HEK293 (cell line): ENCODE measurements around the gene PLEKHJ1.
A peak's percentile ranks its signal among the peaks of the same experiment; 100 is the strongest.

Experiments
- CTCF ChIA-PET: fragments of 350-600 bp; formaldehyde crosslinking; extraction: SDS; loops from one replicate; lab custom pipeline; 2021; ENCODE audit warnings: antibody characterized with exemption; lab: Yijun Ruan, JAX
- POLR2A ChIA-PET: fragments of 300-600 bp; formaldehyde crosslinking; extraction: SDS; loops from one replicate; lab custom pipeline; 2020; ENCODE audit warnings: antibody characterized with exemption, inconsistent platforms; lab: Yijun Ruan, JAX
- H3K27ac ChIP-seq: fragments of 200-500 bp; sonication (Bioruptor generic); 2 replicates; pipeline ENCODE4 v1.5.1; 2014; ENCODE audit warnings: low read depth, low read length, control low read depth, inconsistent platforms; ENCODE audit errors: extremely low read depth
- H3K36me3 ChIP-seq, 2 experiments: fragments of 200-500 bp in 1 of 2; sonication (Bioruptor generic) in 1 of 2; 1 replicate in 1 of 2; 2 replicates in 1 of 2; pipeline ENCODE4 v1.5.1; 2014 to 2017; ENCODE audit warnings: inconsistent platforms in 2 of 2, low read length in 2 of 2; ENCODE audit not compliant: control insufficient read depth in 2 of 2, insufficient read depth in 1 of 2
- H3K4me1 ChIP-seq: fragments of 200-500 bp; sonication (Bioruptor generic); 2 replicates; pipeline ENCODE4 v1.5.1; 2014; ENCODE audit warnings: mild to moderate bottlenecking, low read length, inconsistent platforms; ENCODE audit not compliant: control insufficient read depth, insufficient read depth
- H3K4me3 ChIP-seq: 2 replicates; pipeline ENCODE4 v1.5.1; 2011; ENCODE audit warnings: low read depth, mild to moderate bottlenecking, control low read depth, low read length, moderate library complexity
- H3K9me3 ChIP-seq: fragments of 200-500 bp; sonication (Bioruptor generic); 2 replicates; pipeline ENCODE4 v1.5.1; 2014; ENCODE audit warnings: low read depth, low read length, inconsistent platforms; ENCODE audit not compliant: control insufficient read depth, insufficient read depth
- EGR2 ChIP-seq: fragments of 450-650 bp; formaldehyde crosslinking; IDR thresholded peaks from 2 replicates; pipeline ENCODE4 v1.5.1; 2016; ENCODE audit warnings: low read depth, missing biosample characterization, missing genetic modification characterization
- PRDM2 ChIP-seq: fragments of 450-650 bp; formaldehyde crosslinking; IDR thresholded peaks from 2 replicates; pipeline ENCODE4 v1.5.1; 2016; ENCODE audit warnings: missing biosample characterization, missing genetic modification characterization, borderline replicate concordance
- RBAK ChIP-seq: fragments of 450-650 bp; formaldehyde crosslinking; IDR thresholded peaks from 2 replicates; pipeline ENCODE4 v1.5.1; 2016; ENCODE audit warnings: missing biosample characterization, missing genetic modification characterization
- SCRT1 ChIP-seq: fragments of 450-650 bp; formaldehyde crosslinking; IDR thresholded peaks from 2 replicates; pipeline ENCODE4 v1.5.1; 2016; ENCODE audit warnings: missing biosample characterization, missing genetic modification characterization, borderline replicate concordance
- SP2 ChIP-seq: fragments of 450-650 bp; formaldehyde crosslinking; IDR thresholded peaks from 2 replicates; pipeline ENCODE4 v1.5.1; 2016; ENCODE audit warnings: missing biosample characterization, missing genetic modification characterization
- ZFHX2 ChIP-seq: fragments of 450-650 bp; formaldehyde crosslinking; conservative IDR thresholded peaks from 2 replicates; pipeline ENCODE4 v1.5.1; 2016; ENCODE audit warnings: missing biosample characterization, missing genetic modification characterization
- ZNF132 ChIP-seq: fragments of 450-650 bp; formaldehyde crosslinking; IDR thresholded peaks from 2 replicates; pipeline ENCODE4 v1.5.1; 2017; ENCODE audit warnings: missing biosample characterization, missing genetic modification characterization, borderline replicate concordance
- ZNF140 ChIP-seq: fragments of 450-650 bp; formaldehyde crosslinking; IDR thresholded peaks from 2 replicates; pipeline ENCODE4 v1.5.1; 2016; ENCODE audit warnings: missing biosample characterization, missing genetic modification characterization
- ZNF174 ChIP-seq: fragments of 450-650 bp; formaldehyde crosslinking; IDR thresholded peaks from 2 replicates; pipeline ENCODE4 v1.5.0; 2017; ENCODE audit warnings: missing biosample characterization, mild to moderate bottlenecking, missing genetic modification characterization
- ZNF18 ChIP-seq: fragments of 450-650 bp; formaldehyde crosslinking; IDR thresholded peaks from 2 replicates; pipeline ENCODE4 v1.5.1; 2016; ENCODE audit warnings: missing biosample characterization, missing genetic modification characterization
- ZNF239 ChIP-seq: fragments of 450-650 bp; formaldehyde crosslinking; IDR thresholded peaks from 2 replicates; pipeline ENCODE4 v1.5.1; 2016; ENCODE audit warnings: missing biosample characterization, missing genetic modification characterization
- ZNF266 ChIP-seq: fragments of 450-650 bp; formaldehyde crosslinking; IDR thresholded peaks from 2 replicates; pipeline ENCODE4 v1.5.1; 2016; ENCODE audit warnings: missing biosample characterization, missing genetic modification characterization, low read depth
- ZNF350 ChIP-seq: fragments of 450-650 bp; formaldehyde crosslinking; IDR thresholded peaks from 2 replicates; pipeline ENCODE4 v1.5.0; 2017; ENCODE audit warnings: missing biosample characterization, mild to moderate bottlenecking, missing genetic modification characterization
- ZNF394 ChIP-seq: fragments of 450-650 bp; formaldehyde crosslinking; IDR thresholded peaks from 2 replicates; pipeline ENCODE4 v1.5.1; 2016; ENCODE audit warnings: missing biosample characterization, missing genetic modification characterization, mild to moderate bottlenecking, moderate library complexity, borderline replicate concordance
- ZNF571 ChIP-seq: fragments of 450-650 bp; formaldehyde crosslinking; IDR thresholded peaks from 2 replicates; pipeline ENCODE4 v1.5.0; 2017; ENCODE audit warnings: missing biosample characterization, missing genetic modification characterization
- ZNF704 ChIP-seq: fragments of 450-650 bp; formaldehyde crosslinking; IDR thresholded peaks from 2 replicates; pipeline ENCODE4 v1.5.1; 2016; ENCODE audit warnings: missing biosample characterization, missing genetic modification characterization

PLEKHJ1 gene

DNA sequence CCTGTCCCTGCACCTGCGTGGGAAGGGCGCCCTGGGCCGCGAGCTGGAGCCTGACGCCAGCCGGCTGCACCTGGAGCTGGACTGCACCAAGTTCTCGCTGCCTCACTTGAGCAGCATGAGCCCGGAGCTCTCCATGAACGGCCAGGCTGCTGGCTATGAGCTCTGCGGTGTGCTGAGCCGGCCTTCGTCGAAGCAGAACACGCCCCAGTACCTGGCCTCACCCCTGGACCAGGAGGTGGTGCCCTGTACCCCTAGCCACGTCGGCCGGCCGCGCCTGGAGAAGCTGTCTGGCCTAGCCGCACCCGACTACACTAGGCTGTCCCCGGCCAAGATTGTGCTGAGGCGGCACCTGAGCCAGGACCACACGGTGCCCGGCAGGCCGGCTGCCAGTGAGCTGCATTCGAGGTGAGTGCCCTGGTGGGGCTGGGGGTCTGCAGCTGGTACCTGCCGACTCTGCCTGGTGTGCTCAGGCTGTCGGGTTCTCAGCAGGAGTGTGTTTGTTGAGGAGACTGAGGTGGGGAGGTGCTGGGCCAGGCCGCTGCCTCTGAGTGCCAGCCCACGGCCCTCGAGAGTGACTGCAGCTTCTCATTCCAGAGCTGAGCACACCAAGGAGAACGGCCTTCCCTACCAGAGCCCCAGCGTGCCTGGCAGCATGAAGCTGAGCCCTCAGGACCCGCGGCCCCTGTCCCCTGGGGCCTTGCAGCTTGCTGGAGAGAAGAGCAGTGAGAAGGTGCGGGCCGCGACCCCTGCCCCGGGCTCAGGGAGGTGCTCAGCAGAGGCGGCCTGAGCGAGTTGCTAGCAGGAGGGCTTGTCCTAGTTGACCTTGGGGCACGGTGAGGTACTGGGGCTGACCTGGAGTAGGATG, 19.5 kb downstream of the PLEKHJ1 start:
- CTCF ChIA-PET: interaction anchor here (0.6 kb wide), 1 partner anchor 30 kb away, joined by 5 read pairs; no protein-coding TSS in a partner anchor
- POLR2A ChIA-PET: no interaction called here

GRCh38 chr19:2215281-2215751, 20.8 kb downstream of the PLEKHJ1 start:
- POLR2A ChIA-PET: interaction anchor here (0.6 kb wide), 1 partner anchor 223 kb away, joined by 3 read pairs; no protein-coding TSS in a partner anchor
- CTCF ChIA-PET: interaction anchor here (0.6 kb wide), 1 partner anchor 162 kb away, joined by 3 read pairs; no protein-coding TSS in a partner anchor
- no peaks in the 10 kb centered on the region for H3K9me3 ChIP-seq
- TF ChIP-seq RBAK: no peak
- TF ChIP-seq SP2 (tag by site-specific recombination): peak; percentile 32
- peak; percentile 69 for TF ChIP-seq ZFHX2 (tag by site-specific recombination)
- peak; percentile 75 for TF ChIP-seq EGR2 (tag by site-specific recombination)
- no peaks in the 10 kb centered on the region for H3K4me1 ChIP-seq
- H3K27ac ChIP-seq: no peak overlapping the region
- no peak overlapping the region for H3K4me3 ChIP-seq
- H3K36me3 ChIP-seq: peaks cover 0 to 89% of the 10 kb centered on the region in 2 experiments; a peak in 2 of 3 replicates

More for the DNA sequence above, 19.5 kb downstream of the PLEKHJ1 start:
- H3K4me3 ChIP-seq: no peak overlapping the region
- no peak for TF ChIP-seq ZNF132 (tag by site-specific recombination)
- no peak for TF ChIP-seq ZNF266 (tag by site-specific recombination)
- no peak for TF ChIP-seq ZNF571 (tag by site-specific recombination)
- no peak for TF ChIP-seq ZNF140 (tag by site-specific recombination)
- no peak for TF ChIP-seq ZNF704 (tag by site-specific recombination)
- no peak for TF ChIP-seq ZNF239 (tag by site-specific recombination)
- TF ChIP-seq ZNF350 (tag by site-specific recombination): no peak
- H3K27ac ChIP-seq: no peak overlapping the region
- H3K36me3 ChIP-seq: peaks cover 0 to 80% of the 10 kb centered on the region in 2 experiments; a peak in 2 of 3 replicates
- H3K4me1 ChIP-seq: no peaks in the 10 kb centered on the region
- no peaks in the 10 kb centered on the region for H3K9me3 ChIP-seq

GRCh38 chr19:2214251-2214650, 21.9 kb downstream of the PLEKHJ1 start:
- ChIA-PET CTCF (interaction anchor here (0.5 to 1.6 kb wide), 2 partner anchors 58 to 423 kb away, joined by 6 to 7 read pairs; no protein-coding TSS in a partner anchor), POLR2A (no interaction called here)
- TF ChIP-seq ZNF18 (tag by site-specific recombination) (no peak), ZNF394 (peak; percentile 21; the same call in 1 of the 2 replicates)
- no peaks in the 10 kb centered on the region for H3K4me1 ChIP-seq
- no peaks in the 10 kb centered on the region for H3K9me3 ChIP-seq
- H3K36me3 ChIP-seq: peaks cover 0 to 92% of the 10 kb centered on the region in 2 experiments; a peak in 2 of 3 replicates
- no peak overlapping the region for H3K4me3 ChIP-seq
- H3K27ac ChIP-seq: no peak overlapping the region

DNA sequence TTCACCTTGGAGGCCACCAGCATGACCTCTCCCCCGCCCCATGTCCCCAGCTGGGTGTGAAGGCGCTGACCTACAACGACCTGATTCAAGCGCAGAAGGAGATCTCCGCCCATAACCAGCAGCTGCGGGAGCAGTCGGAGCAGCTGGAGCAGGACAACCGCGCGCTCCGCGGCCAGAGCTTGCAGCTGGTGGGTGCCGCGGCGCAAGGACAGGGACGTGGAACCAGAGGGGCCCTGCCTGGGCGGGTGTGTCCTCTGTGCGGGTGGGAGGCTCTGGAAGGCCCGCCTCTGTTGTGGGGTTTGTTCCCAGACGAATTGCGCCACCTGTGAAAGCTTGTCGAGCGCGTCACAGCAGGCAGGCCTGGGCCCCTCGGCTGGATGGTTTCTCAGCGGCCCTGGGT, 22.3 kb downstream of the PLEKHJ1 start:
- no peak overlapping the region for H3K27ac ChIP-seq
- POLR2A ChIA-PET: no interaction called here

More for the DNA sequence above, 22.3 kb downstream of the PLEKHJ1 start:
- Histone ChIP-seq H3K4me3 (no peak overlapping the region), H3K4me1 (no peaks in the 10 kb centered on the region), H3K36me3 (peaks cover 0 to 88% of the 10 kb centered on the region in 2 experiments; a peak in 2 of 3 replicates), H3K9me3 (no peaks in the 10 kb centered on the region)
- CTCF ChIA-PET: interaction anchor here (1.6 kb wide), 1 partner anchor 58 kb away, joined by 6 read pairs; no protein-coding TSS in a partner anchor
- TF ChIP-seq ZFHX2 (tag by site-specific recombination): 0 out of 2 replicates have a peak, but pooled peaks have one; percentile 26
- 0 out of 2 replicates have a peak, but pooled peaks have one; percentile 11 for TF ChIP-seq EGR2 (tag by site-specific recombination)
- no peak for TF ChIP-seq SCRT1 (tag by site-specific recombination)
- no peak for TF ChIP-seq ZNF174 (tag by site-specific recombination)
- TF ChIP-seq PRDM2 (tag by site-specific recombination): no peak
